GM23338 (cell line): ENCODE results near the gene CRMP1.

Experiments
- CREB1 ChIP-seq: fragments of 250-450 bp; sonication (Bioruptor Pico); IDR thresholded peaks from 2 replicates; pipeline ENCODE4 v1.5.0; 2020; ENCODE audit warnings: low read depth, mild to moderate bottlenecking, moderate library complexity
- EZH2 ChIP-seq: fragments of 200-600 bp; sonication (generic); IDR thresholded peaks from one replicate; pipeline ENCODE4 v1.8.0; 2017; ENCODE audit warnings: antibody characterized with exemption, mild to moderate bottlenecking, low read depth; ENCODE audit not compliant: unreplicated experiment
- EZH2phosphoT487 ChIP-seq: fragments of 200-600 bp; sonication (generic); IDR thresholded peaks from one replicate; pipeline ENCODE4 v1.8.1; 2018; ENCODE audit warnings: antibody characterized with exemption; ENCODE audit not compliant: unreplicated experiment
- POLR2AphosphoS5 ChIP-seq: IDR thresholded peaks from 2 replicates; pipeline ENCODE4 v1.6.1; 2016; ENCODE audit warnings: antibody characterized with exemption, low read depth
- TF ChIP-seq, protein P1 (sequence below), 2 experiments: fragments of 200-600 bp in 1 of 2; sonication (generic) in 1 of 2; conservative IDR thresholded peaks; 2 replicates each; pipeline versions ENCODE4 v1.5.1 to v1.6.1; 2016 to 2017; ENCODE audit warnings: antibody characterized with exemption in 2 of 2, low read depth in 2 of 2, mild to moderate bottlenecking in 2 of 2, moderate library complexity in 1 of 2
- TF ChIP-seq, protein P2 (sequence below): IDR thresholded peaks from one replicate; pipeline ENCODE4 v1.6.1; 2018; ENCODE audit warnings: antibody characterized with exemption; ENCODE audit not compliant: unreplicated experiment

DNA sequence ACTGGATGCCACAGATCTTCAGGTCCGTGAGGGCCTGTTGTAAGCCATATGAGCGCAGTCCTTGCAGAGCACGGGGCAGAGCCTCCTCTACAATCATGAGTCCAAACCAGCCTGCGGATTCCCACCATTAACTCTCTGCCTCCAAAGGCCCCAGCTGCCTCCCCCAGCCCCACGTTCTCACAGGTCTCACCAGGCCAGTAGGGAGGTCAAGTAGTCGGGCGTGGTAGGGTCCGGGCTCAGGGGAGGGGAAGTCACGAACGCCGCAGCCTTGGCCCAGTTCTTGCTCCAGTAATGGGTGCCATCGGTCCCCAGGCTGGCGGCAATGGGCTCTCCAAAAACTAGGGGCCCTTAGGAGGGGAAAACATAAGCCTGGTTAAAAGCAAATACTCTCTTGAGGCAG is 53.6 kb downstream of the CRMP1 start:
- TF ChIP-seq, protein P1, sequence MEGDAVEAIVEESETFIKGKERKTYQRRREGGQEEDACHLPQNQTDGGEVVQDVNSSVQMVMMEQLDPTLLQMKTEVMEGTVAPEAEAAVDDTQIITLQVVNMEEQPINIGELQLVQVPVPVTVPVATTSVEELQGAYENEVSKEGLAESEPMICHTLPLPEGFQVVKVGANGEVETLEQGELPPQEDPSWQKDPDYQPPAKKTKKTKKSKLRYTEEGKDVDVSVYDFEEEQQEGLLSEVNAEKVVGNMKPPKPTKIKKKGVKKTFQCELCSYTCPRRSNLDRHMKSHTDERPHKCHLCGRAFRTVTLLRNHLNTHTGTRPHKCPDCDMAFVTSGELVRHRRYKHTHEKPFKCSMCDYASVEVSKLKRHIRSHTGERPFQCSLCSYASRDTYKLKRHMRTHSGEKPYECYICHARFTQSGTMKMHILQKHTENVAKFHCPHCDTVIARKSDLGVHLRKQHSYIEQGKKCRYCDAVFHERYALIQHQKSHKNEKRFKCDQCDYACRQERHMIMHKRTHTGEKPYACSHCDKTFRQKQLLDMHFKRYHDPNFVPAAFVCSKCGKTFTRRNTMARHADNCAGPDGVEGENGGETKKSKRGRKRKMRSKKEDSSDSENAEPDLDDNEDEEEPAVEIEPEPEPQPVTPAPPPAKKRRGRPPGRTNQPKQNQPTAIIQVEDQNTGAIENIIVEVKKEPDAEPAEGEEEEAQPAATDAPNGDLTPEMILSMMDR (conservative IDR thresholded peaks at IDR 0.05; ENCODE audit: low read depth in 2 of 2), result no peak
- TF ChIP-seq, protein P2, sequence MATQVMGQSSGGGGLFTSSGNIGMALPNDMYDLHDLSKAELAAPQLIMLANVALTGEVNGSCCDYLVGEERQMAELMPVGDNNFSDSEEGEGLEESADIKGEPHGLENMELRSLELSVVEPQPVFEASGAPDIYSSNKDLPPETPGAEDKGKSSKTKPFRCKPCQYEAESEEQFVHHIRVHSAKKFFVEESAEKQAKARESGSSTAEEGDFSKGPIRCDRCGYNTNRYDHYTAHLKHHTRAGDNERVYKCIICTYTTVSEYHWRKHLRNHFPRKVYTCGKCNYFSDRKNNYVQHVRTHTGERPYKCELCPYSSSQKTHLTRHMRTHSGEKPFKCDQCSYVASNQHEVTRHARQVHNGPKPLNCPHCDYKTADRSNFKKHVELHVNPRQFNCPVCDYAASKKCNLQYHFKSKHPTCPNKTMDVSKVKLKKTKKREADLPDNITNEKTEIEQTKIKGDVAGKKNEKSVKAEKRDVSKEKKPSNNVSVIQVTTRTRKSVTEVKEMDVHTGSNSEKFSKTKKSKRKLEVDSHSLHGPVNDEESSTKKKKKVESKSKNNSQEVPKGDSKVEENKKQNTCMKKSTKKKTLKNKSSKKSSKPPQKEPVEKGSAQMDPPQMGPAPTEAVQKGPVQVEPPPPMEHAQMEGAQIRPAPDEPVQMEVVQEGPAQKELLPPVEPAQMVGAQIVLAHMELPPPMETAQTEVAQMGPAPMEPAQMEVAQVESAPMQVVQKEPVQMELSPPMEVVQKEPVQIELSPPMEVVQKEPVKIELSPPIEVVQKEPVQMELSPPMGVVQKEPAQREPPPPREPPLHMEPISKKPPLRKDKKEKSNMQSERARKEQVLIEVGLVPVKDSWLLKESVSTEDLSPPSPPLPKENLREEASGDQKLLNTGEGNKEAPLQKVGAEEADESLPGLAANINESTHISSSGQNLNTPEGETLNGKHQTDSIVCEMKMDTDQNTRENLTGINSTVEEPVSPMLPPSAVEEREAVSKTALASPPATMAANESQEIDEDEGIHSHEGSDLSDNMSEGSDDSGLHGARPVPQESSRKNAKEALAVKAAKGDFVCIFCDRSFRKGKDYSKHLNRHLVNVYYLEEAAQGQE, result no peak
- no peak for TF ChIP-seq POLR2AphosphoS5
- TF ChIP-seq CREB1 (CRISPR knock-in tag), result no peak
- no peak for TF ChIP-seq EZH2
- no peak for TF ChIP-seq EZH2phosphoT487
